NT2/D1 (cell line): ENCODE results near the gene TTK.

ENCODE experiments used
- DNase-seq: peaks from one replicate; pipeline ENCODE4 v3.0.0-alpha.2; 2011; ENCODE audit warnings: low read depth, low spot score
- H3K27me3 ChIP-seq: 2 replicates; pipeline ENCODE4 v1.6.0; 2011; ENCODE audit warnings: mild to moderate bottlenecking; ENCODE audit not compliant: insufficient read length, insufficient read depth
- H3K36me3 ChIP-seq: 2 replicates; pipeline ENCODE4 v1.6.1; 2011; ENCODE audit warnings: mild to moderate bottlenecking, low read length, mixed read lengths; ENCODE audit not compliant: insufficient read depth, insufficient read length
- H3K4me1 ChIP-seq: 2 replicates; pipeline ENCODE4 v1.5.1; 2011; ENCODE audit not compliant: insufficient read depth, insufficient read length
- H3K4me3 ChIP-seq: 2 replicates; pipeline ENCODE4 v1.5.1; 2011; ENCODE audit warnings: low read depth; ENCODE audit not compliant: insufficient read length
- H3K9ac ChIP-seq: 2 replicates; pipeline ENCODE4 v1.6.0; 2011; ENCODE audit warnings: low read depth; ENCODE audit not compliant: insufficient read length
- H3K9me3 ChIP-seq: 2 replicates; pipeline ENCODE4 v1.5.1; 2011; ENCODE audit warnings: mild to moderate bottlenecking, low read length; ENCODE audit not compliant: insufficient read depth
- SUZ12 ChIP-seq: IDR thresholded peaks from 2 replicates; pipeline ENCODE4 v1.6.1; 2011; ENCODE audit not compliant: insufficient read length, insufficient read depth; ENCODE audit errors: extremely low read depth
- YY1 ChIP-seq: IDR thresholded peaks from 2 replicates; pipeline ENCODE4 v1.6.1; 2011; ENCODE audit not compliant: insufficient read length, insufficient read depth
- ZNF274 ChIP-seq: IDR thresholded peaks from 2 replicates; pipeline ENCODE4 v1.6.1; 2011; ENCODE audit warnings: mild to moderate bottlenecking, low read depth, low read length

The TTK gene

GRCh38 chr6:80004173-80005072, at the start of gene TTK:
TTK (plus strand) TSS chr6:80004649; CDS start chr6:80005844, 1,195 bp downstream.
- DNase-seq = peak; percentile 73
- TF ChIP-seq SUZ12 = no peak
- no peak for TF ChIP-seq YY1
- TF ChIP-seq ZNF274 = no peak
- Histone ChIP-seq H3K9ac (peak within 1 kb of the TSS; percentile 85), H3K4me3 (peak within 1 kb of the TSS; percentile 81), H3K4me1 (no peaks in the 10 kb centered on the region), H3K36me3 (peaks cover 28% of the 10 kb centered on the region), H3K9me3 (no peaks in the 10 kb centered on the region), H3K27me3 (no peaks in the 10 kb centered on the region)

GRCh38 chr6:79954849-79955248, 49.6 kb upstream of the TTK start:
- Histone ChIP-seq H3K36me3 (no peaks in the 10 kb centered on the region), H3K9ac (no peak overlapping the region), H3K9me3 (no peaks in the 10 kb centered on the region), H3K4me3 (no peak overlapping the region), H3K4me1 (no peaks in the 10 kb centered on the region), H3K27me3 (no peaks in the 10 kb centered on the region)
- DNase-seq = no peak
- no peak for TF ChIP-seq YY1
- no peak for TF ChIP-seq SUZ12
- TF ChIP-seq ZNF274 = no peak

- H3K4me3 ChIP-seq = no peak overlapping the region
- no peaks in the 10 kb centered on the region for H3K27me3 ChIP-seq
- no peaks in the 10 kb centered on the region for H3K36me3 ChIP-seq
Measured at GRCh38 chr6:79964607-79965081, 39.8 kb upstream of the TTK start.

GRCh38 chr6:79967178-79967577, 37.3 kb upstream of the TTK start:
- no peak for TF ChIP-seq YY1
- no peak for TF ChIP-seq ZNF274
- TF ChIP-seq SUZ12 = no peak
- H3K4me1 ChIP-seq = no peaks in the 10 kb centered on the region
- peaks cover 4% of the 10 kb centered on the region; the same call in 1 of the 2 replicates for H3K9me3 ChIP-seq
- no peak for DNase-seq
- H3K36me3 ChIP-seq = no peaks in the 10 kb centered on the region
- H3K27me3 ChIP-seq = no peaks in the 10 kb centered on the region
- H3K9ac ChIP-seq = no peak overlapping the region
- no peak overlapping the region for H3K4me3 ChIP-seq

More at GRCh38 chr6:79964607-79965081, 39.8 kb upstream of the TTK start:
- Histone ChIP-seq H3K9me3 (peaks cover under 1% of the 10 kb centered on the region; the same call in 1 of the 2 replicates), H3K9ac (no peak overlapping the region), H3K4me1 (no peaks in the 10 kb centered on the region)
- no peak for DNase-seq
- TF ChIP-seq ZNF274 (no peak), YY1 (no peak), SUZ12 (no peak)

DNA sequence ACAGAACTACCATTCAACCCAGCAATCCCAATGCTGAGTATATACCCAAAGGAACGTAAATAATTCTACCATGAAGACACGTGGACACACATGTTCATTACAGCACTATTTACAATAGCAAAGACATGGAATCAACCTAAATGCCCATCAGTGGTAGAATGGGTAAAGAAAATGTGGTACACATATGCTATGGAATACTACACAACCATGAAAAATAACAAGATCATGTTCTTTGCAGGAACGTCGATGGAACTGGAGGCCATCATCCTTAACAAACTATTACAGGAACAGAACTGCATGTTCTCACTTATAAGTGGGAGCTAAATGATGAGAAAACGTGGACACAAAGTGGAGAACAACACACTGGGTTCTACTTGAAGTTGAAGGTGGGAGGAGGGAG, 34.7 kb upstream of the TTK start:
- Histone ChIP-seq H3K27me3 (no peaks in the 10 kb centered on the region), H3K4me3 (no peak overlapping the region), H3K9me3 (peaks cover 4% of the 10 kb centered on the region; the same call in 1 of the 2 replicates), H3K9ac (no peak overlapping the region), H3K4me1 (no peaks in the 10 kb centered on the region), H3K36me3 (no peaks in the 10 kb centered on the region)
- TF ChIP-seq YY1 = no peak
- TF ChIP-seq ZNF274 = no peak
- TF ChIP-seq SUZ12 = no peak
- DNase-seq = no peak

- TF ChIP-seq SUZ12 (no peak), ZNF274 (no peak), YY1 (no peak)
- Histone ChIP-seq H3K36me3 (no peaks in the 10 kb centered on the region), H3K4me3 (no peak overlapping the region), H3K27me3 (no peaks in the 10 kb centered on the region), H3K9ac (no peak overlapping the region), H3K4me1 (no peaks in the 10 kb centered on the region), H3K9me3 (peaks cover 4% of the 10 kb centered on the region; the same call in 1 of the 2 replicates)
- DNase-seq = no peak
Measured at GRCh38 chr6:79971193-79971592, 33.3 kb upstream of the TTK start.

GRCh38 chr6:79981652-79982051, 22.8 kb upstream of the TTK start:
- Histone ChIP-seq H3K27me3 (no peaks in the 10 kb centered on the region), H3K36me3 (no peaks in the 10 kb centered on the region), H3K4me3 (no peak overlapping the region), H3K9me3 (no peaks in the 10 kb centered on the region), H3K4me1 (no peaks in the 10 kb centered on the region), H3K9ac (no peak overlapping the region)
- TF ChIP-seq YY1 (no peak), ZNF274 (no peak), SUZ12 (no peak)
- no peak for DNase-seq
